HCEC 1CT (cell line): ENCODE results near the gene CEACAM16.
A peak's percentile ranks its signal among the peaks of the same experiment; 100 is the strongest.
"Not testable (repeated sequence)": the region's sequence is repeated elsewhere in the genome, so short reads cannot be mapped to it uniquely, and the experiment has no call there.

Experiments used
- DNase-seq: peaks from one replicate; pipeline ENCODE4 v3.0.0-alpha.2; 2017

The CEACAM16 gene

DNA sequence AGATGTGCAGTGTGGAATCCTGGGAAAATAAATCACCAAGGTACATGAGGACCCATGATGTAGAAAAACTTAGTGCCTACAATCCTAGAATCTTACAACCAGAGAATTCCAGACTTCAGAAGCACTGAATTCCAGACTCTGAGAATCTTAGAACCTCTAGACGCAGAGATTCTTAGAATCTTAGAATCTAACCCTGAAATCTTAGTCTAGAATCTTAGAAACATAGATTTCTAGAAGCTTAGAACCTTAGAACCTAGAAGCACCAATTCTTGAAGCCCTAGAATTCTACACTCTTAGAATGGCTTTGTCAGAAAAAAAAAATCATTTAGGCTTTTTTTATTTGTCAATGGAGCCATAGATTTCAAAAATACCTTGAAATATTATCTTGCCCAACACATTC lies 6.0 kb downstream of the CEACAM16 start:
- DNase-seq, result no peak

DNA sequence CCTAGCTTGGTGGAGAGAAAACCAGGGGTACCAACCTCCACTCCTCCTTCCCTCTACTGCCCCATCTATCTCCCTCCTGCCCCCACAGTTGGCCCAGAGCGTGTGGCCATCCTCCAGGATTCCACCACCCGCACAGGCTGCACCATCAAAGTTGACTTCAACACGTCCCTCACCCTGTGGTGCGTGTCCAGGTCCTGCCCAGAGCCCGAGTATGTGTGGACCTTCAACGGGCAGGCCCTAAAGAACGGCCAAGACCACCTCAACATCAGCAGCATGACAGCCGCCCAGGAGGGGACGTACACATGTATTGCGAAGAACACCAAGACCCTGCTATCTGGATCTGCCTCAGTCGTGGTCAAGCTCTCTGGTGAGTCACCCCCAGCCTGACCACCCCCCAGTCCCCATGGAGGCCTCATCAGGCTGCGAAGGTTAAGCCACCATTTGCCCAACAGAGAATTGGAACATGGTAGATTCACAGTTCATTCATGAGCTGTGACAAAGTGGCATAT lies 6.6 kb downstream of the CEACAM16 start:
- no peak for DNase-seq

DNA sequence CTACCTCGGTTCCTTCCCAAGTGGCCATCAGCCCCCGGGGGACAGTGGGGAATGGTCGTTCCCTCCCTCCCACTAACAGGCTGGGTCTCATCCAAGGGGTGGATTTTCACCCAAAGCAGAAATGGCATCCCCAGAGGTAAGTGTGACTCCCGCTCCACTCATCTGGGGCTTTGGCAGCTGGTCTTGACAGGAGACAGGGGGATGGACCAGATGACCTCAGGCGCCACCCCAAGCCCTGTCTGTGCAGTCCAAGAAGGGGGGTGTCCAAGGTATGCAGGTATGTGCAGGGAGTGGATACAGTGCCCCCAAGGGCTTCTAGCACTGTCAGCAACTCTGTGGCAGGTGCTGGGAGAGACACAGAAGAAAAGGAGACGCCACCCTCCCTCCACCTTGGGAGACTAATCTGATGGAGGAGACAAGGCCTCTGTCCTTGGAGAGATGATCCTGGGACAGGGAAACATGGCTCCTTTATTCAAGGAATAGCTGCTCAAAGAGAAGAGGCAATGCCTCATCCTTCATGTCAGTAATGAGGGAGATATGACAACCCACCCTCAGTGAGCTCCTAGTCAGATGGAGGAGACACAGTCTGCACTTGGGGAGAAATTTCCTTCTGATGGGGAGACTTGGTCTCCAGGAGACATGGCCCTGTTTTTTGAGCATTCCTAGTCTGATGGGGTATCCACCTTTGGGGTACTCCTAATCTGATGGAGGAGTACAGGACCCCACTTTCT lies 7.7 kb downstream of the CEACAM16 start:
- no peak for DNase-seq

DNA sequence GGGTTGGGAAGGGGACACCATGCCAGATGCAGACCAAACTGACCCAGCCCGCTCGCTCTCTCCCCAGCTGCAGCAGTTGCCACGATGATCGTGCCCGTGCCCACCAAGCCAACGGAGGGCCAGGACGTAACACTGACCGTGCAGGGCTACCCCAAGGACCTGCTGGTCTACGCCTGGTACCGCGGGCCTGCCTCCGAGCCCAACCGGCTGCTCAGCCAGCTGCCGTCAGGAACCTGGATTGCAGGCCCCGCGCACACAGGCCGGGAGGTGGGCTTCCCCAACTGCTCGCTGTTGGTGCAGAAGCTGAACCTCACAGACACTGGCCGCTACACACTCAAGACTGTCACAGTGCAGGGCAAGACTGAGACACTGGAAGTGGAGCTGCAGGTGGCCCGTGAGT lies 8.8 kb downstream of the CEACAM16 start:
- DNase-seq, result no peak

DNA sequence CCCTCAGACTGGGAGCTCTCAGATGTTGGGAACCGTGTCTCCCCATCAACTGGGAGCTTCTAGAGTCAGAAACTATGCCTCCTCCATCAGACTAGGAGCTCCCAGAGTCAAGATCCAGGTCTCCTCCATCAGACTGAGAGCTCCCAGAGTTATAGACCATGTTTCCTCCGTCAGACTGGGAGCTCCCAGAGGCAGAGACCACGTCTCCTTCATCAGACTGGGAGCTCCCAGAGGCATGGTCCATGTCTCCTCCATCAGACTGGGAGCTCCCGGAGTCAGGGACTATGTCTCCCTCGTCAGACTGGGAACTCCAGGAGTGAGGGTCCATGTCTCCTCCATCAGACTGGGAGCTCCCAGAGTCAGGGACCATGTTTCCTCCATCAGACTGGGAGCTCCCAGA lies 10.0 kb downstream of the CEACAM16 start:
- DNase-seq, result no peak

DNA sequence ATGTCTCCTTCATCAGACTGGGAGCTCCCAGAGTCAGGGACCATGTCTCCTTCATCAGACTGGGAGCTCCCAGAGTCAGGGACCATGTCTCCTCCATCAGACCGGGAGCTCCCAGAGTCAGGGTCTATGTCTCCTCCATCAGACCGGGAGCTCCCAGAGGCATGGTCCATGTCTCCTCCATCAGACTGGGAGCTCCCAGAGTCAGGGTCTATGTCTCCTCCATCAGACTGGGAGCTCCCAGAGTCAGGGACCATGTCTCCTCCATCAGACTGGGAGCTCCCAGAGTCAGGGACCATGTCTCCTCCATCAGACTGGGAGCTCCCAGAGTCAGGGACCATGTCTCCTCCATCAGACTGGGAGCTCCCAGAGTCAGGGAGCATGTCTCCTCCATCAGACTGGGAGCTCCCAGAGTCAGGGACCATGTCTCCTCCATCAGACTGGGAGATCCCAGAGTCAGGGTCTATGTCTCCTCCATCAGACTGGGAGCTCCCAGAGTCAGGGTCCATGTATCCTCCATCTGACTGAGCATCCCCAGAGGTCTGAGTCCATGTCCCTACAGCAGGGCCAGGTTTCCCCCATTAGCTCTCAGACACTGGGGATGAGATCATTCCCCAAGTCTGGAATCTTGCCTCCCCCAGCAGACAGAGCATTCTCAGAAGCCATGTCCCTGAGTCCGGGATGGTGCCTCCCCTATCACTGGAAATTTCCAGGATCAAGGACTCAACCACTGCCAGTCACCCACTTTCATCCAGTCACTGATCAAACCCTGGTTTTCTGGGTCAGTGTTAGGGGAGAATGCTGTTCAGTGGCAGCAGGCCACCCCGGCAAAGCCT lies 10.7 kb downstream of the CEACAM16 start:
- not testable (repeated sequence) for DNase-seq

DNA sequence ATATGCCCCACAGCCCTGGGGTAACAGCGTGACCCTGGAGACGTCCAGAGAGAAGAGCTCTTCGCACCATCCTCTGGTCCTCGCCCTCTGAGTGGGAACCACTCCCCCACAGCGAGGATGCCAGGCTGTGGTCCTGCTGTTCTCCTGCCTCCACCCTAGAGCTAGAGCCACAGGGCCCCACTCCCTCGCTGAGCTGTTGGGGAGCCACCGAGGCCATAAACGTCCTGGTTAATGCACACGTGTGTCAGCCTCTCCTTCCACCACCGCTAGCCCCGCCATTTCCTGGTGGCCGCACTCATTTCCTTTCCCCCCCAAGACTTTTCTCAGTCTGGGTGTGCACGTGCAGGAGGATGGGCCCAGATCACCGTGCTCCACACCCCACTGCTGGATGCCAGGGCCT lies 11.5 kb downstream of the CEACAM16 start:
- no peak for DNase-seq

DNA sequence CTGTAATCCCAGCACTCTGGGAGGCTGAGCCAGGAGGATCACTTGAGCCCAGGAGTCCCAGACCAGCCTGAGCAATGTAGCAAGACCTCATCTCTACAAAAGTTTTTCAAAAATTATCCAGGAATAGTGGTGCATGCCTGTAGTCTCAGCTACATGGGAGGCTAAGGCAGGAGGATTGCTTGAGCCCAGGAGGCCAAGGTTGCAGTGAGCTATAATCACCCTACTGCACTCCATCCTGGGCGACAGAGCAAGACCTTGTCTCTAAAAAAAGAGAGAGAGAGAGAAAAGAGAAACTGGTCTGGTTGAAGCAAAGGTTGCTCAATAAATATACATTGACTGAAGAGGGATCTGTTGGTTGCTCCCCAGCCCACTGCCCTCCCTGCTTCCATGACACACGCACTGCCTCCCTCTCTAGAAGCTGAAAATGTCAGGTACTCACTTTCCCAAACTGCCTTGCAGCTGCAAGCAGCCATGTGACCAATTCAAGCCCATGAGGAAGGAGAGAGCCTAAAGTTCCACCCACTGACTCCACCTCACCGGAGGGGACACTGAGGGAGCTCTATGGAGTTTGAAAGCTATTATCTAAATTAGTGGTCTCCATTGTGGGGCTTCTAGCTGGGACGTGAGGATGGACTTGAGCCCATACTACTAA lies 14.0 kb downstream of the CEACAM16 start:
- DNase-seq, result peak; percentile 45

DNA sequence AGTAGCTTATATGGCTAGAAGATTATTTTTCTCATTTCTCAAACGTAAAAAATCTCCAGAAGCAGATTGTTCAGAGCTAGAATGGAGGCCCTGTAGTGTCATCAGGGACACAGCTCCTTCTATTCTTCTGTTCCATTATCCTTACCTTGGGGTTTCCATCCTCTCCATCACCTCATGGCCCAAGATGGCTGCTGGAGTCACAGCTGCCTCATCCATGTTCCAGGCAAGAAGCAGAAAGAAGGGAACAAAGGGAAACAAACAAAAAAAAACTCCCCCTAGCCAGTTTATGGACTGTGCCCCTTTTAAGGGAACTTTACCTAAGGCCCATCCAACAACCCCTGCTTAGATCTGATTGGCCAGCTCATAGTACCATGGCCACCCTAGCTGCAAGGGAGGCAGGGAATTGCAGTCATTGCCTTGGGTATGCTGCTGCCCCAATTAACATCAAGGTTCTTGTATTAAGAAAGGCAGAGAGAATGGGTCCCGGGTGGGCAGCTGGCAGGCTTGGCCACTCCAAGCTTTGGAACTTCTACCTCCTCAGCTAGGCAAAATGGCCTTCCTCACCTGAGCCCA lies 15.7 kb downstream of the CEACAM16 start:
- no peak for DNase-seq

DNA sequence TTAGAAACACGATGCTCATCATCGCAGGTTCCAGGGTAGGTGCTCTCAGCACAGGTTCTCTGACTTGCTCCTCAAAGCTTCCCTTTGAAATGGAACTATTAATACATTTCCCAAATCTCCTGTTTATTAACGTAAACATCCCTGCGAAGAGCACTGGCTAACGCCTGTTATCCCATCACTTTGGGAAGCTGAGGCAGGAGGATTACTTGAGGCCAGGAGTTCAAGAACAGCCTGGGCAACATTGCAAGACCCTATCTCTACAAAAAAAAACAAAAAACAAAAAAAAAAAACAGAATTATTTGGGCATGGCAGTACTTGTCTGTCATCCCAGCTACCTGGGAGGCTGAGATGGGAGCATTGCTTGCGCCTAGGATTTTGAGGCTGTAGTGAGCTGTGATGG lies 18.7 kb downstream of the CEACAM16 start:
- DNase-seq, result no peak

DNA sequence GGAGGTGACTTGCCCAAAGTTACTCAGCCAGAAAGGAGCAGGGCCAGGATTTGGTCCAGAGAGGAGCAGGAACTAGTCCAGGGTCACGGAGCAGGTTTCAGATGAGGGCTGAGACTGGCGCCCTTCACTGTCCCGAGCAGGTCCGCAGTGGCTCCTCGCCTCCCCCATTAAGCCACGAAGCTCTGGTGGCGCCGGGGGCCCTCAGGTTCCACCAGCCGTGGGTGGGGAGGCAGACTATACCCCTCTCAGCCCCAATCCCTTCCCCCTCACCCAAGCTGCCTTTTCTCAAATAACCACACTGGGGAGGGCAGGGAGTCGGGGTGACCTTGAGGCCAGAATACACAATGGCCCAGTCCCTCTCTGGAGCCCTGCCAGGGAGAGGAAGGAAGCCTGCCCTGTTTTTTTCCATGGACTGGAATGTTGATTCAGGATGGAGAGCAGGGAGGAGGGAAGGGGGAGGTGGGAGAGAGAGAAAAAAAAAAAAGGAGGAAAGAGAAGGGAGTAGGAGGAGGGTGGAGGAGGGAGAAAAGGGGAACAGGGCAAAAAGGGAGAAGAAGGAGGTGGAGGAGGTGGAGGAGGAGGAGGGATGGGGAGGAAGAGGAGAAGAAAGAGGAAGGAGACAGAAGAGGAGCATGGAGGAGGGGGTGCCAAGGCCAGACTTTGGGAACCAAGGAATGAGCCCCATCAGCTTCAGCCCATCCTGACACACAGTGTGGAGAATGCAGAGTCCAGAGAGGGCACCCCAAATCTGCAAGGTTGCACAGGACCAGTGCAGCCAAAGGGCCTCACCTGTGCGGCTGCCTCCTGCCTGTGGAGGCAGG lies 19.7 kb downstream of the CEACAM16 start:
- DNase-seq, result peak; percentile 75

DNA sequence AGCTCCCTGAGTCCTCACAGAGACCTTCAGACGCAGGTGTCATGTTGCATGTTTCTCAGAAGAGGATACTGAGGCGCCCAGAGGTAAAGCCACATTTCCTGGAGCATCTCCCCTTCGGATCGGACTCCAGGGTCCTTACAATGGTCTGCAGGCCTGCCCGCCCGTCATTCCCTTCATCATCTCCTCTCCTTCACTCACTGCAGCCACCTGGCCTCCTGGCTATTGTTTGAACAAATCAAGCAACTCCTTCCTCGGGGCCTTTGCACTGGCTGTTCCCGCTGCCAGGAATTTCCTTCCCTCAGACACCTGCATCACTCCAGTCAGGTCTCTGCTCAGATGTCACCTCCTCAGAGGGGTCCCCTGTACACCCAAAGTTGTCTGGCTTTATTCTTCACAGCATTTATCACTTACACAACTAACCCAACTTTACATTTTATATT lies 20.3 kb downstream of the CEACAM16 start:
- DNase-seq, result no peak

DNA sequence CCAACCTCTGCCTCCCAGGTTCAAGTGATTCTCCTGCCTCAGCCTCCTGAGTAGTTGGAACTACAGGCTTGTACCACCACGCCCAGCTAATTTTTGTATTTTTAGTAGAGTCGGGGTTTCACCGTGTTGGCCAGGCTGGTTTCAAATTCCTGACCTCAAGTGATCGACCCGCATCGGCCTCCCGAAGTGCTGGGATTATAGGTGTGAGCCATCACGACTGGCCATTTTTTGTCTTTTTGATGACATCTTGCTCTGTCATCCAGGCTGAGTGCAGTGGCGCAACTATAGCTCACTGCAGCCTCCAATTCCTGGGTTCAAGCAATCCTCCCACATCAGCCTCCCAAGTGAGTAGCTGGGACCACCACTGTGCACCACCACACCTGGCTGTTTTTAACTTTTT lies 21.4 kb downstream of the CEACAM16 start:
- DNase-seq, result not testable (repeated sequence)

DNA sequence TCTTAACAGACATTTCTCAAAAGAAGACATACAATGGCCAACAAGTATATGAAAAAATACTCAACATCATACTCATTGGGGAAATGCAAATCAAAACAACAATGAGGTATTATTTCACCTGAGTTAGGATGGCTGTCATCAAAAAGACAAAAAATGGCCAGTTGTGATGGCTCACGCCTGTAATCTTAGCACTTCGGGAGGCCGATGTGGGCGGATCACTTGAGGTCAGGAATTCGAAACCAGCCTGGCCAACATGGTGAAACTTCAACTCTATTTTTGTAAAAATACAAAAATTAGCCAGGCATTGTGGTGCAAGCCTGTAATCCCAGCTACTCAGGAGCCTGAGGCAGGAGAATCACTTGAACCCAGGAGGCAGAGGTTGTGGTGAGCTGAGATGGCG lies 22.0 kb downstream of the CEACAM16 start:
- DNase-seq, result no peak

DNA sequence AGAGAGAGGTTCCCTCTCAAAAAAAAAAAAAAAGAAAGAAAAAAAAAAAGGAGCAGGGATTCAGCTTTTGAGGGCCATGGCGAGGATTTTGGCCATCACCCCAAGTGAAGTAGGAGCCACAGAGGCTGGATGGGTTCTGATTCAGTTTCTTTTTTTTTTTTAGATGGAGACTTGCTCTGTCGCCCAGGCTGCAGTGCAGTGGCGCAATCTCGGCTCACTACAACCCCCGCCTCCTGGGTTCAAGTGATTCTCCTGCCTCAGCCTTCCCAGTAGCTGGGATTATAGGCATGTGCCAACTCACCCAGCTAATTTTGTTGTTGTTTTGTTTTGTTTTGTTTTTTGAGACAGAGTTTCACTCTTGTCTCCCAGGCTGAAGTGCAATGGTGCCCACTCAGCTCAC lies 22.4 kb downstream of the CEACAM16 start:
- DNase-seq, result not testable (repeated sequence)

DNA sequence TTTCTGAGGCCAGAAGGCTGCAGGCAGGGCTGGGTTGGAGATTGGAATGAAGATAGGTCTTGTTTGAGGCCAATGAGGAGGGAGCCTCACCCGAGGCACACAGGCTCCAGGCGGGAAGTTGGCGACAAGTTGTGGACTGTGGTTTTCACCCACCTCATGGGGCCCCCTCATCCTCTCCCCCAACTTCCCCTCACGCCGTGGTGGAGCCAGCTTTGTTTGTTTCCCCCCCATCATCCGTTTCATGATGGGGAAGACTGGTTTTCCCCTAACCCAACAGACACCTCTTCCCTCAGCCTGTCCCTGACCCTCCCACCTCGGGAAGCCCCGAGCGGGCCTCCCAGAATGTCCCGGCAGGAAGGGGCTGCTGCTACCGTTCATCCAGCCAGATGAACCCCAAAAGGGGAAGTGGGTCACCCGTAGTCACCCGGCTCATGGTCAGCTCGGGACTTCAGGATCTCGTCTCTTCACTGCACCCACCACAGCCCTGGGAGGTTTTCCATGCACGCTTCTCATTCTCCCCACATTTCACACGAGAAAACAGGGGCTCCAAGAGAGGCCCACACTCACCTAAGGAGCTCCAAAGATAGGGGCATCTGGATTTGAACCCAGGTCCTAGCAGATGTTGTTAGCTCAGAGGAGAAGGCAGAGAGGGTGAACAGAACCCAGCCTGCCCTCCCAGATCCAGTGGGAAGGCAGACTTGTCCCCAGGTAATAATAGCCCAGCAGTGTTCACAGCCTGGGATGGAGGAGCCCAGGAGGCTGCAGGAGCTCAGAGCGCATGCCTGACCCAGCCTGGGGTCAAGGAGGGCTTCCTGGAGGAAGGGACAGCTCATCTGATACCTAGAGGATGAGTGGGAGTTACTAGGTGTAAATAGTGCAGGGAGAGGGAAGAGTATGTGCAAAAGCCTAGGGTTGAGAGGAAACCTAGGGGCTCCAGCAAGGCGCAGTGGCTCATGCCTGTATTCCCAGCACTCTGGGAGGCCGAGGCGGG lies 23.5 kb downstream of the CEACAM16 start:
- no peak for DNase-seq

DNA sequence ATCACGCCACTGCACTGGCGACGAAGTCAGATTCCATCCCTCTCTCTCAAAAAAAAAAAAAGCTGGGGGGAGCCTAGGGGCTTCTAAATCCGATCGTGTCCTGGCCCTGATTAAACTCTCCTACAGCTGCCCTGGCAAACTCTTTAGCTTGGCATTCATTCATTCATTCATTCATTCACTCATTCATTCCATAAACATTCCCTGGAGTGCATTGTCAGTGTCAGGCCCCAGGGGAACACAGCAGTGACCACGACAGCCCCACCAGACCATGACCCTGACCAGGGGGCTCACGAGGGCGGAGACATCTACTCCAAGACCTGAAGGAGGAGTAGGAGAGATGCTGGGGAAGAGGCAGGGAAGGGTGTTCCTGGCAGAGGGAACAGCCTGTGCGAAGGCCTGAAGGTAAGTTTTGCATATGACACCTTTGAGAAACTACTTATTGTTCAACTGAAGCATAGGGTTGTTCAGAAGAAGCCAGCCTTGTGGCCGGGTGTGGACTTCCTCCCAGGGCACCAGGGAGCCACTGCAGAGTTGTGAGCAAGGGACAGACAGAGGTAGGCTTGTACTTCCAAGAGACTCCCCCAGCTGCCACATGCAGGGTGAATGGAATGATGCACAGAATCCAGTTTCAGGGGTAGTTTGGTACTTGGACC lies 24.5 kb downstream of the CEACAM16 start:
- no peak for DNase-seq

DNA sequence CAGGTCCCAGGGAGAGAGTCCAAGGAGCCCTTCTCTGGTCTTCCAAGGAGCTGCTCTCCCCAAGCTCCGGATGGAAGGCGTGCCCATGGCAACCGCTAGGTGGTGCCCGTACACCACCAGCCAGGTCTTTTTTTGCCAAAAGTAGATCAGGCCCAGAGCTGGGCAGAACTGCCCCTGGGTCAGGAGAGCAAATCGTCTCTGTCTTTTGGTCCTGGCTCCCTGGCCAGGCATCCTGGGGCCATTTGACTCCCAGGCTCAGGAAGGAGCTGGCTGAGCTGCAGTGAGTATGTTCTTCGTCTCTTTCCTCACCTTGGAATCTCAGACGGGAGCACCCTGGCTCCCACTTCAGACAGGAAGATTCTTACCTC lies 25.0 kb downstream of the CEACAM16 start:
- DNase-seq, result peak; percentile 65

DNA sequence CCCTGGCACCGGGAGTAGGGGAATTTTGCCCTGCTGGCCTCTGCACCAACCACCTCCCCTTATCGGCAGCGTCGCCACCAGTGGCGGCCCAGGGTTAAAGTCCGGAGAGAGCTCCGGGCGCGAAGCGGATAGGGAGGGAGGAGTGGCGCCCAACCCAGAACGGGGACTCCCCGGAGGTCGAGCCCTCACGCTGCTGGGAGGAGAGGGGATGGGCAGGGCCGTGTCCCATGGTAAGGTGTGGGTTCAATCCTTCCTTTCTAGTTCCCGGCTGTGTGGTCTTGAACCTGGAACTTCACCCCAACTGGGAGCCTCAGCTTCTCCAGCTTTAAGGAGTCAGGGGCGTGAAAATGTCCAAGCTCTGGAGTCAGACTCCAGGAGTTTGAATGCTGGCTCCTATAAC lies 26.3 kb downstream of the CEACAM16 start:
- no peak for DNase-seq

DNA sequence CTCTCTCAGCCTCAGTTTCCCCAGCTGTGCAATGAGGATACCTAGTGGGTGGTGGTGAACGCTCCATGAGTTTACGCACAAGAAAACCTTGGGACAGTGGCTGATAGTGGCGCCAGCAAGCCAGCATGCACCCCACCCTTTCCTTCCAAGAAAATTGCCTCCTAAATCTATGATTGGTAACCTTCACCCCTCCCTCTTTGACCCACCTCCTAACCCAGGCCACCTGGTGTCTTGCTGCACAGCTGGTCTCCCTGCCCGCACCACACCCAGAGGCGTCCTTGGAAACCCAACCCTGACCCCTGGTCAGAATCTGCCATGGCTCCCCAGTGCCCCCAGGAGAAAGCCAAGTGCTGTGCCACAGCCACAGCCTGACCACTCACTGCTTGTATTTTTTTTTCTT lies 26.7 kb downstream of the CEACAM16 start:
- DNase-seq, result no peak

DNA sequence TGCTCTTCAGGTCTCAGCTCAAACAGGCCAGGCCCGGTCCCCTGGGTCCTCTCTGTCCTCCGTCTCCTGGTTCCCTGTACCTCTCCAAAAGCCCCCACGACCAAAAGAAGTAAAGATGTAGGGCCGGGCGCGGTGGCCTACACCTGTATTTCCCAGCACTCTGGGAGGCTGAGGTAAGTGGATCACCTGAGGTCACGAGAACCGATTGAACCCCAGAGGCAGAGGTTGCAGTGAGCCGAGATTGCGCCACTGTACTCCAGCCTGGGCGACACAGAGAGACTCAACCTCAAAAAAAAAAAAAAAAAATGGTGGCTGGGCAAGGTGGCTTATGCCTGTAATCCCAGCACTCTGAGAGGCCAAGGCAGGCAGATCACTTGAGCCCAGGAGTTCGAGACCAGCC lies 27.5 kb downstream of the CEACAM16 start:
- no peak for DNase-seq
